Measurements from ENCODE around the gene RDH11. TPM values are rescaled to one million over a fixed set of nuclear protein-coding genes. Genes with fewer than 3 reads are reported as not detected.

Gene RDH11
- total RNA-seq, 5 donors from 2014 or later (not counting 1 experiment from before 2014, with no cell fraction given) = 26.1 to 44.2 (median 40.0) TPM

DNA sequence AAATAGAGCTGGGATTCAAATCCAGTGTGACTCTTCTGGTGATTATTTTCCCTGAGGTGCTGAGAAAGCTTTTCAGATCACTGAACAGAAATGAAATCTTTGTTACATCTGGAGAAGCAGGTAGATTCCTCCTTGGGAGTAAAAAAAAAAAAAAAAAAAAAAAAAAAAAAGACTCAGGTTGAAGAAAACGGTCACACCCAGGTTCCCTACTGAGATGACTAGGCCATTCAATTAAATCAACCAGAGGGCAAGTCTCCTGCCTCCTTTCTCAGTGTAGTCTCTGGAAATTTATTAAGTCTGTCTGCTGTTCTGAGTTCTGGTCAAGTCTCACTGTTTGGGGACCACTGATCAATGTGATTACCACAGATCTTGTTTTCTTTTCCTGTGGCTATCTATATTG lies 51.9 kb downstream of the RDH11 start:
- Mint-ChIP-seq H3K36me3 (peaks cover 17% of the 10 kb centered on the region), H3K4me1 (peaks cover 5 to 6% (median 6%) of the 10 kb centered on the region in 3 donors), H3K9me3 (no peaks in the 10 kb centered on the region), H3K27ac (peak overlapping the region; percentile 2 to 38), H3K27me3 (no peaks in the 10 kb centered on the region), H3K4me3 (no peak overlapping the region)
- no peaks in the 10 kb centered on the region for H3K4me1 ChIP-seq (ENCODE audit: control insufficient read depth in 1 of 2, extremely low read depth in 1 of 2, insufficient read depth in 2 of 2, low read length in 2 of 2)
- no peak overlapping the region for H3K27ac ChIP-seq (ENCODE audit: low read length)
- CTCF ChIA-PET = interaction anchor here (0.6 kb wide), 2 partner anchors 59 to 77 kb away, joined by 8 read pairs; no protein-coding TSS in a partner anchor
- ATAC-seq (replicated peaks in 1 of 4) (no peak), DNase-seq (no peak)
- POLR2A ChIA-PET = interaction anchor here in 1 of 2 donors (1.4 kb wide), 1 partner anchor 14 kb away, joined by 4 read pairs; no protein-coding TSS in a partner anchor
- H3K27me3 ChIP-seq (replicated peaks in 1 of 2; ENCODE audit: control insufficient read depth in 2 of 2, extremely low read depth in 1 of 2, insufficient read depth in 2 of 2, low read length in 1 of 2) = no peaks in the 10 kb centered on the region
- H3K36me3 ChIP-seq (ENCODE audit: control insufficient read depth in 2 of 2, extremely low read depth in 1 of 2, insufficient read depth in 1 of 2, low read length in 1 of 2) = peaks cover 3 to 13% of the 10 kb centered on the region in 2 donors
- H3K9me3 ChIP-seq = no peaks in the 10 kb centered on the region
- H3K4me3 ChIP-seq (ENCODE audit: control insufficient read depth in 1 of 2, extremely low read depth in 1 of 2, low read length in 1 of 2) = no peak overlapping the region
- WGBS (ENCODE audit: insufficient coverage) = no CpG with 5 or more reads among the region's 1 CpG

DNA sequence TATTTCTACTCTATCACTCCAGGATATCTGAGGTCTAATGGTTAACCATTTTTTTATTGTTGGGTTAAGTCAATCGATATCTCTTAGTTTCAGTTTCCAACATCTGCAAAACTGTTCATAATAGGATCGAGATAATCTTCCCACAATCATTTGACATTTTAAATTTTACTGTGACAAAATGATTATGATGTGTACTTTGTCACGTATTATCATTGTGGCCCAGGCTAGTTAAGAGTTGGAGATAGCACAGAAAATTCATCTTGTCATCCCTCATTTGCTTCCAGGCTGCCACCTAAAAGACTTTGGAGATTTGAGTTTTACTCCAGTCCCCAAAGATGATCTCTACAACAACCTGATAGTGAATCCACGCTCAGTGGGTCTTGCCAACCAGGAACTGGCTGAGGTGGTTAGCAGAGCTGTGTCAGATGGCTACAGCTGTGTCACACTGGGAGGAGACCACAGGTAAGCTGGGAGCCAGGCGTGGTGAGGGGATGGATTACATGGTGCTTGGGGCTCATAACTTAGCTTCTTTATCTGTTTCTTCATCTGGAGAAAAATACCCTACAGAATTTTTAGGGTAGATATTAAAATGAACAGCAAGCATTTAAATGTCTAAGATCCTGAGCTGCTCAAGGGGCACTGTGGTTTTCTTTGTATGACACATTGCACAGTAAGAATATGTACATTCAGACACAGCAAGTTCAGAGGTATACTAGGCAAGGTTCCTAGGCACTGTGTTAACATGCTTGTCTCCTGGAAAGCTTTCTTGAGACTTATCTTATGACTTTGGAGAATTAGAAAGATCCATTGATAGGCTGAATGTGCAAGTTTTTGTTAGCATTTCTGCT lies 53.4 kb downstream of the RDH11 start:
- H3K4me1 ChIP-seq (ENCODE audit: control insufficient read depth in 1 of 2, extremely low read depth in 1 of 2, insufficient read depth in 2 of 2, low read length in 2 of 2) = no peaks in the 10 kb centered on the region
- no peaks in the 10 kb centered on the region for H3K9me3 Mint-ChIP-seq
- ChIA-PET CTCF (no interaction called here), POLR2A (no interaction called here)
- WGBS (ENCODE audit: insufficient coverage) = 80% methylated on average over 1 of the region's 5 CpGs
- peaks cover 5 to 6% (median 6%) of the 10 kb centered on the region in 3 donors for H3K4me1 Mint-ChIP-seq
- peaks cover 3% of the 10 kb centered on the region in 2 donors for H3K36me3 ChIP-seq (ENCODE audit: control insufficient read depth in 2 of 2, extremely low read depth in 1 of 2, insufficient read depth in 1 of 2, low read length in 1 of 2)
- no peak overlapping the region for H3K4me3 Mint-ChIP-seq
- H3K27ac ChIP-seq (ENCODE audit: low read length) = no peak overlapping the region
- DNase-seq (no peak), ATAC-seq (replicated peaks in 1 of 4) (no peak)
- no peaks in the 10 kb centered on the region for H3K27me3 ChIP-seq (replicated peaks in 1 of 2; ENCODE audit: control insufficient read depth in 2 of 2, extremely low read depth in 1 of 2, insufficient read depth in 2 of 2, low read length in 1 of 2)
- H3K4me3 ChIP-seq (ENCODE audit: control insufficient read depth in 1 of 2, extremely low read depth in 1 of 2, low read length in 1 of 2) = no peak overlapping the region
- no peak overlapping the region for H3K27ac Mint-ChIP-seq
- peaks cover 14% of the 10 kb centered on the region for H3K36me3 Mint-ChIP-seq
- no peaks in the 10 kb centered on the region for H3K27me3 Mint-ChIP-seq
- H3K9me3 ChIP-seq = no peaks in the 10 kb centered on the region

DNA sequence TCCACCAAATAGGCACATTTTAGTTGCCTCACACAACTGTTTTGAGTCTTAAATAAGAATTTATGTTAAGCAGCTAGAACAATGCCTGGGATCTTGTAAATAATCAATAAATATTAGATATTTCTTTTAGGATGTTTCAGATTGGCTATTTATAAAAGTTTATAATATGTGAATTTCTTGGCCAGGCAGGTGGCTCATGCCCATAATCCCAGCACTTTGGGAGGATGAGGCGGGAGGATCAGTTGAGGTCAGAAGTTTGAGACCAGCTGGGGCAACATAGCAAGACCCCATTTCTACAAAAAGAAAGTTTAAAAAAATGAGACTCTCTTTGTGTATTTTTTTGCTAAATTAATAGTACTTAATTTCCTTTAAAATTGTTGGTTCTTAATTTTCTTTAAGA lies 54.1 kb downstream of the RDH11 start:
- Histone ChIP-seq H3K4me1 (ENCODE audit: control insufficient read depth in 1 of 2, extremely low read depth in 1 of 2, insufficient read depth in 2 of 2, low read length in 2 of 2) (no peaks in the 10 kb centered on the region), H3K36me3 (ENCODE audit: control insufficient read depth in 2 of 2, extremely low read depth in 1 of 2, insufficient read depth in 1 of 2, low read length in 1 of 2) (peaks cover 3% of the 10 kb centered on the region in 2 donors), H3K9me3 (no peaks in the 10 kb centered on the region), H3K27ac (ENCODE audit: low read length) (no peak overlapping the region), H3K27me3 (replicated peaks in 1 of 2; ENCODE audit: control insufficient read depth in 2 of 2, extremely low read depth in 1 of 2, insufficient read depth in 2 of 2, low read length in 1 of 2) (no peaks in the 10 kb centered on the region), H3K4me3 (ENCODE audit: control insufficient read depth in 1 of 2, extremely low read depth in 1 of 2, low read length in 1 of 2) (no peak overlapping the region)
- Mint-ChIP-seq H3K27ac (no peak overlapping the region), H3K9me3 (no peaks in the 10 kb centered on the region), H3K36me3 (peaks cover 8% of the 10 kb centered on the region), H3K4me1 (peaks cover 5 to 6% (median 6%) of the 10 kb centered on the region in 3 donors), H3K27me3 (no peaks in the 10 kb centered on the region), H3K4me3 (no peak overlapping the region)
- POLR2A ChIA-PET = no interaction called here
- WGBS (ENCODE audit: insufficient coverage) = no CpG with 5 or more reads among the region's 1 CpG
- DNase-seq (no peak), ATAC-seq (replicated peaks in 1 of 4) (no peak)
- CTCF ChIA-PET = no interaction called here

DNA sequence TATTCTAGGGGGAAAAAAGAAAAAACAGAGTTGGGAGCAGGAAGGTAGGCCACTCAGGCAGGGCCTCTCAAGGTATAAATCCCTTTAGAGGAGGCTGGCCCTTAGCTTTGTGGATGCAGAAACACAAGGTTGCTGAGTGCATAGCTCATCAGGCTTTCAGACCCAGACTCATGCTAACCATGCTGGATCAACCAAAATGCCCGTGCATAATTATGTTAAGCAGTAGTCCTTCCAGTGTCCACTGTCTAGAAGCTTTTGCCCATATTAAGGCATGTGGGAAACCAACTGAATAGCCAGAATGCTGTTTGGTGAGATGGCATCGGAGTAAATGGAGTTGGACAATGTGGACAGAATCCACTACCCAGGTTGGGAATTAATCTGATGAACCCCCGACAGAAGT lies 56.9 kb downstream of the RDH11 start:
- DNase-seq (no peak), ATAC-seq (replicated peaks in 1 of 4) (no peak)
- Histone ChIP-seq H3K36me3 (ENCODE audit: control insufficient read depth in 2 of 2, extremely low read depth in 1 of 2, insufficient read depth in 1 of 2, low read length in 1 of 2) (no peaks in the 10 kb centered on the region), H3K9me3 (no peaks in the 10 kb centered on the region), H3K4me3 (ENCODE audit: control insufficient read depth in 1 of 2, extremely low read depth in 1 of 2, low read length in 1 of 2) (no peak overlapping the region), H3K27me3 (replicated peaks in 1 of 2; ENCODE audit: control insufficient read depth in 2 of 2, extremely low read depth in 1 of 2, insufficient read depth in 2 of 2, low read length in 1 of 2) (no peaks in the 10 kb centered on the region), H3K4me1 (ENCODE audit: control insufficient read depth in 1 of 2, extremely low read depth in 1 of 2, insufficient read depth in 2 of 2, low read length in 2 of 2) (no peaks in the 10 kb centered on the region), H3K27ac (ENCODE audit: low read length) (no peak overlapping the region)
- Mint-ChIP-seq H3K9me3 (no peaks in the 10 kb centered on the region), H3K27me3 (no peaks in the 10 kb centered on the region), H3K27ac (no peak overlapping the region), H3K36me3 (peaks cover 3% of the 10 kb centered on the region), H3K4me1 (peaks cover 5 to 6% (median 6%) of the 10 kb centered on the region in 3 donors), H3K4me3 (no peak overlapping the region)
- CTCF ChIA-PET = interaction anchor here in 1 of 2 donors (0.5 kb wide), 1 partner anchor 16 kb away, joined by 4 read pairs; no protein-coding TSS in a partner anchor
- WGBS (ENCODE audit: insufficient coverage) = 100% methylated on average over 3 of the region's 3 CpGs
- POLR2A ChIA-PET = no interaction called here

DNA sequence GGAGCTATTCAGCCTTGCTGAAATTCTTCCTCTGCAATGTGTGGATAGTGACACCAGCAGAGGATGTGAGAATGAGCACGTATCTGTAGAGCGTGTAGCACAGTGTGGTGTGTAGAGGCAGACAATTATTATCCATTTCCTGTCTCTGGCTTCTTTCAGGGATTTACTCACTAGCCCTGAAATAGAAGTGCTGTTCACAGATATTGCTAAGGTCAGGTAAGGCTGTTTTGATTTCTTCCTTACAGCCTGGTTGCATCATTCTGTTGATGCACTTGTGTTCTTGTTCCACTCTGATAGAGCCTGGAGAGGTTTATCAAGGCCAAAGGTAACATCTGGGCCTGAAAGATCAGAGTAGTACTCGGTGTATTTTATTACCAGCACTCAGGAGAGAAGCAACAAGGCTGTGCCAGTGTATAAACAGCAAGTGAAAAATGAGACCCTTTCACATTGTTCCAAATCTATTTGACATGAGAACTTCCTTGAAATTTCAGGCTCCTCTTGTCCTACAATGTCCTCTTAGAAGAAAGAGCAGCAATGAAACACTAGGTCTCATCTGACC lies 59.1 kb downstream of the RDH11 start:
- POLR2A ChIA-PET = interaction anchor here in 1 of 2 donors (0.6 to 0.7 kb wide), 2 partner anchors 15 to 53 kb away, joined by 3 to 8 read pairs; no protein-coding TSS in a partner anchor
- no peaks in the 10 kb centered on the region for H3K36me3 ChIP-seq (ENCODE audit: control insufficient read depth in 2 of 2, extremely low read depth in 1 of 2, insufficient read depth in 1 of 2, low read length in 1 of 2)
- WGBS (ENCODE audit: insufficient coverage) = no CpG with 5 or more reads among the region's 3 CpGs
- H3K27me3 ChIP-seq (replicated peaks in 1 of 2; ENCODE audit: control insufficient read depth in 2 of 2, extremely low read depth in 1 of 2, insufficient read depth in 2 of 2, low read length in 1 of 2) = no peaks in the 10 kb centered on the region
- DNase-seq (no peak), ATAC-seq (replicated peaks in 1 of 4) (no peak)
- H3K4me3 ChIP-seq (ENCODE audit: control insufficient read depth in 1 of 2, extremely low read depth in 1 of 2, low read length in 1 of 2) = no peak overlapping the region
- H3K4me3 Mint-ChIP-seq = no peak overlapping the region
- no peak overlapping the region for H3K27ac ChIP-seq (ENCODE audit: low read length)
- no peaks in the 10 kb centered on the region for H3K9me3 Mint-ChIP-seq
- H3K27me3 Mint-ChIP-seq = no peaks in the 10 kb centered on the region
- H3K4me1 Mint-ChIP-seq = no peaks in the 10 kb centered on the region
- H3K9me3 ChIP-seq = no peaks in the 10 kb centered on the region
- peaks cover 15% of the 10 kb centered on the region for H3K36me3 Mint-ChIP-seq
- no peak overlapping the region for H3K27ac Mint-ChIP-seq
- no peaks in the 10 kb centered on the region for H3K4me1 ChIP-seq (ENCODE audit: control insufficient read depth in 1 of 2, extremely low read depth in 1 of 2, insufficient read depth in 2 of 2, low read length in 2 of 2)
- CTCF ChIA-PET = interaction anchor here in 1 of 2 donors (0.7 kb wide), 1 partner anchor 23 kb away, joined by 4 read pairs; no protein-coding TSS in a partner anchor

DNA sequence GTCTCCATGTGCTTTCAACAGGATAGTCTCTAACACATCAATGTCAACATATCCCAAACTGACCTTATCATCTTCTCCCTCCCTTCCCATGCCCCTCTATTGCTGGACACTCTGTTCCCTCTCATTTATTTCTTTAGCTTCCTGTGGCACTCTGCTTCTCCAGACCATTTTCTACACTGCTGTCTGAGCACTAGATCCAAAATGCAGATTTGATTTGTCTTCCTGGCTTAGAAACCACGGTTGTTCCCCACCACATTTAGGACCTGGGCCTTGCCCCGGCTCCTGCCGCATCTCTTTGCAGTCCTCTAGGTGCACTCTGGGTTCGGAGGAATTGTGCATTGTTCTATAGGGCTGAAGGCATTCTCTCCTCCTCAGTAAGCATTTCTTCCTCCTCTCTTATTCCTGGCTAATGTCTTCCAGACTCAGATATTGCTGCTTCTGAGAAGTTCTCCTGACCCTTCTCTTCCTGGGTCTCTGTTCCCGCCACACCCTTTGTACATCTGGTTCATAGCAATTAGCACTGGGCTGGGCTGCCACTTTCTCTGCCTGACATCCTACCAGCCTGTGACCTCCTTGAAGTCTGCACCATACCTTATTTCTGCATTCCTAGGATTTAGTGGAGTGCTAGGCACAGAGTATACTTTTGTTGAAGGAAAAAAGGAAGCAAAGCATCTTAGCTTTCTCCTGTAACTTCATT lies 62.0 kb downstream of the RDH11 start:
- CTCF ChIA-PET = no interaction called here
- Mint-ChIP-seq H3K4me1 (no peaks in the 10 kb centered on the region), H3K9me3 (no peaks in the 10 kb centered on the region), H3K36me3 (peaks cover 18% of the 10 kb centered on the region), H3K27me3 (no peaks in the 10 kb centered on the region), H3K27ac (peak overlapping the region in 1 of 2 donors; percentile 17), H3K4me3 (no peak overlapping the region)
- ATAC-seq (replicated peaks in 1 of 4) (no peak), DNase-seq (no peak)
- Histone ChIP-seq H3K4me3 (ENCODE audit: control insufficient read depth in 1 of 2, extremely low read depth in 1 of 2, low read length in 1 of 2) (no peak overlapping the region), H3K9me3 (no peaks in the 10 kb centered on the region), H3K27ac (ENCODE audit: low read length) (no peak overlapping the region), H3K27me3 (replicated peaks in 1 of 2; ENCODE audit: control insufficient read depth in 2 of 2, extremely low read depth in 1 of 2, insufficient read depth in 2 of 2, low read length in 1 of 2) (no peaks in the 10 kb centered on the region), H3K36me3 (ENCODE audit: control insufficient read depth in 2 of 2, extremely low read depth in 1 of 2, insufficient read depth in 1 of 2, low read length in 1 of 2) (no peaks in the 10 kb centered on the region), H3K4me1 (ENCODE audit: control insufficient read depth in 1 of 2, extremely low read depth in 1 of 2, insufficient read depth in 2 of 2, low read length in 2 of 2) (no peaks in the 10 kb centered on the region)
- WGBS (ENCODE audit: insufficient coverage) = 85% methylated on average over 4 of the region's 5 CpGs
- POLR2A ChIA-PET = no interaction called here
